ENCODE measurements around the gene PCDH12. TPM values are rescaled to one million over a fixed set of nuclear protein-coding genes. Genes with fewer than 3 reads are reported as not detected.
A peak's percentile ranks its signal among the peaks of the same experiment; 100 is the strongest.

The PCDH12 gene
- total RNA-seq, 1 donor from 2014 or later = 3.0 TPM

GRCh38 chr5:141966963-141967333 is 8.9 kb upstream of the PCDH12 start:
- ATAC-seq (no peak), DNase-seq (ENCODE audit: low spot score) (no peak)

GRCh38 chr5:141966275-141966962 is 8.4 kb upstream of the PCDH12 start:
- DNase-seq (ENCODE audit: low spot score) (no peak), ATAC-seq (peak; percentile 35)

GRCh38 chr5:141965071-141965470 is 7.1 kb upstream of the PCDH12 start:
- no peak for ATAC-seq
- no peak for DNase-seq (ENCODE audit: low spot score)

- ATAC-seq = no peak
These were observed 5.7 kb upstream of the PCDH12 start for GRCh38 chr5:141963701-141964100.

GRCh38 chr5:141961466-141961865 is 3.5 kb upstream of the PCDH12 start:
- ATAC-seq = no peak
- DNase-seq (ENCODE audit: low spot score) = no peak

More at GRCh38 chr5:141963701-141964100, 5.7 kb upstream of the PCDH12 start:
- no peak for DNase-seq (ENCODE audit: low spot score)

- peak; percentile 86 for DNase-seq (ENCODE audit: low spot score)
- ATAC-seq = peak; percentile 95
These were observed 2.7 kb upstream of the PCDH12 start for GRCh38 chr5:141960449-141961323.

- ATAC-seq = peak; percentile 20
- no peak for DNase-seq (ENCODE audit: low spot score)
These were observed 2.0 kb upstream of the PCDH12 start for GRCh38 chr5:141960018-141960417.

GRCh38 chr5:141958546-141959172 is 657 bp upstream of the PCDH12 start:
- DNase-seq (ENCODE audit: low spot score) (no peak), ATAC-seq (no peak)

- ATAC-seq (no peak), DNase-seq (ENCODE audit: low spot score) (no peak)
These were observed 520 bp downstream of the PCDH12 start for GRCh38 chr5:141957367-141957996.

GRCh38 chr5:141954194-141954593 is 3.8 kb downstream of the PCDH12 start:
- no peak for ATAC-seq

GRCh38 chr5:141952020-141952419 is 6.0 kb downstream of the PCDH12 start:
- DNase-seq (ENCODE audit: low spot score) (no peak), ATAC-seq (no peak)

More at GRCh38 chr5:141954194-141954593, 3.8 kb downstream of the PCDH12 start:
- DNase-seq (ENCODE audit: low spot score) = no peak

GRCh38 chr5:141951332-141951781 is 6.6 kb downstream of the PCDH12 start:
- ATAC-seq (peak; percentile 34), DNase-seq (ENCODE audit: low spot score) (no peak)

- ATAC-seq (no peak), DNase-seq (ENCODE audit: low spot score) (no peak)
These were observed 7.6 kb downstream of the PCDH12 start for GRCh38 chr5:141950207-141951005.

- ATAC-seq = no peak
- no peak for DNase-seq (ENCODE audit: low spot score)
These were observed 8.5 kb downstream of the PCDH12 start for GRCh38 chr5:141949511-141949910.

- ATAC-seq (no peak), DNase-seq (ENCODE audit: low spot score) (no peak)
These were observed 9.2 kb downstream of the PCDH12 start for GRCh38 chr5:141948812-141949211.

- DNase-seq (ENCODE audit: low spot score) (no peak), ATAC-seq (no peak)
These were observed 10.7 kb downstream of the PCDH12 start for GRCh38 chr5:141947316-141947715.

GRCh38 chr5:141945511-141946051 is 12.4 kb downstream of the PCDH12 start:
- DNase-seq (ENCODE audit: low spot score) (no peak), ATAC-seq (peak; percentile 33)

- ATAC-seq = no peak
- DNase-seq (ENCODE audit: low spot score) = no peak
These were observed 13.9 kb downstream of the PCDH12 start for GRCh38 chr5:141944076-141944475.

- DNase-seq (ENCODE audit: low spot score) (peak; percentile 62), ATAC-seq (peak; percentile 89)
These were observed 15.7 kb downstream of the PCDH12 start for GRCh38 chr5:141942185-141942857.
